GM19240 (cell line): ENCODE data around the gene MAN1C1.

Experiments used
- DNase-seq: peaks from one replicate; pipeline ENCODE4 v3.0.0; 2011; ENCODE audit warnings: low spot score; ENCODE audit not compliant: insufficient read length

The MAN1C1 gene

DNA sequence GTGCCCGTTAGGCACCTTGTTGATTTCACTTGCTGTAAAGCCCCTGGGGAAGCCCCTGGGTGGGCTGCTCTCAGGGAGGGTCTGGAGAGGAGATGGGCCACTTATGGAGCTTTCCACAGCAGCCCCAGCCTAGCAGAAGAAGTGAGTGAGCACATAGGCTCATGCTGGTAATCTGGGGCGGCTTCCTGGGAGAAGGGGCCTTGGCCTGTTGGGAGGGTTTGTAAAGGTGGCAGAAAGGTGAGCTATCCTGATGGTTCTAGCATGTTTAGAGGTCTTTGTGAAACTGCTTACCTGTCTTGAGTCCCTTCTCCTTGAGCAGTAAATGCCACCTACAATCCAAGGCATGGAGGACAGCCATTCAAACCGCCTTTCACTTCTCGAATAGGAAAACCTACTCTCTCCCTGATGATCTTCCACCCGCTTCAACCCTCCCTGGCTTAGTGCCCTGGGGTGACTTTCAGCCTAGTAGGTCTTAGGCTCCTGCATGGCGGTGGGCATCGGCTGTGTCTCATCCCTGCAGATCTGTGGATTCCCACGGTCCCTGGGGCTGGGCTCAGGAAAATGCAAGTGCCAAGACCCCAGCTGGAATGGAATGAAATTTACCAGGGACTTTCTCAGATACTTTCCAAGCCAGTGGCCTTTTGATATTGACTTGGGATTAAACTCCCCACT lies 95.8 kb downstream of the MAN1C1 start:
- no peak for DNase-seq

DNA sequence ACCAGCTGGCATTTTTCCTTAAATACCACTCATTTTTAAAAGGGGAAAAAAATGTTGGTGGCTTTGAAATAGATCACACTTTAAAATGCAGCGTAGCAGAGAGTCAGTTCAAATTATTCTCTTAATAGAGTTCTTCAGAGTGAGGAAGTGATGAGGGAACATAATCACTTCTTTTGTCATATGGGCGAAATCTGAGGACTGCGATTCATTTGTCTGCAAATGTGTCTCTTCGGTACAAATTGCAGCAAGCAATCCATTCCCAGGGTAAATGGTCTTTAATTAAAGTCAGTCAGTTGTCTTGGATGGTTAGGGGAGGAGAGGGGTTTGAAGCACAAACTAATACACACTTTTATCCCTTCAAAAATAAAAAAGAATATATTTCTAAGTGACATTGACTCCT lies 97.4 kb downstream of the MAN1C1 start:
- DNase-seq: no peak

- no peak for DNase-seq
Observed at GRCh38 chr1:25714372-25714931, 97.9 kb downstream of the MAN1C1 start.

- DNase-seq: no peak
Observed at GRCh38 chr1:25715888-25716287, 99.3 kb downstream of the MAN1C1 start.

DNA sequence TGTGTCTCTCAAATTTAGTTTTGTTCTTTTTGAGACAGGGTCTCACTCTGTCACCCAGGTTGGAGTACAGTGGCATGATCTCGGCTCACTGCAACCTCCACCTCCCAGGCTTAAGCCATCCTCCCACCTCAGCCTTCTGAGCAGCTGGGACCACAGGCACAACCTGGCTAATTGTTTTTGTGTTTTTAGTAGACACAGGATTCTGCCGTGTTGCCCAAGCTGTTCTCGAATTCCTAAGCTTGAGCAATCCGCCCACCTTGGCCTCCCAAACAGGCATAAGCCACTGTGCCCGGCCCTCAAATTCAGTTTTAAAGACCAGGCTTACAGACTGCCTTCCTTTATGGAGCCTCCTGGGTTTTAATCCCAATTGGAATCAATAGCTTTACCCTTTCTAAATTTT lies 99.7 kb downstream of the MAN1C1 start:
- DNase-seq: no peak

- DNase-seq: no peak
Observed at GRCh38 chr1:25718732-25719131, 102.1 kb downstream of the MAN1C1 start.

DNA sequence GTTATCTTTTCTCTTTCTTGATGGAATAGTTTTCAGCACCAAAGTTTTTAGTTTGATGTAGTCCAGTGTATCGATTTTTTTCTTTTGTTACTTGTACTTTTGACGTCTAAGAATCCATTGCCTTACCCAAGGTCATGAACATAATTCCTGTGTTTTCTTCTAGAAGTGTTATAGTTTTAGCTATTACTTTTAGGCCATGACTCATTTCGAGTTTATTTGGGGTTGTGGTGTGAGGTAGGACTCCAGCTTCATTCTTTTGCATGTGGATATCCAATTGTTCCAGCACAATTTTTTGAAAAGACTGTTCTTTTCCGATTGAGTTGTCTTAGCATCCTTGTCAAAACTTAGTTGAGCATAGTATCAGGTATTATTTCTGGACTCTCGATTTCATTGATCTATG lies 104.0 kb downstream of the MAN1C1 start:
- DNase-seq: no peak

DNA sequence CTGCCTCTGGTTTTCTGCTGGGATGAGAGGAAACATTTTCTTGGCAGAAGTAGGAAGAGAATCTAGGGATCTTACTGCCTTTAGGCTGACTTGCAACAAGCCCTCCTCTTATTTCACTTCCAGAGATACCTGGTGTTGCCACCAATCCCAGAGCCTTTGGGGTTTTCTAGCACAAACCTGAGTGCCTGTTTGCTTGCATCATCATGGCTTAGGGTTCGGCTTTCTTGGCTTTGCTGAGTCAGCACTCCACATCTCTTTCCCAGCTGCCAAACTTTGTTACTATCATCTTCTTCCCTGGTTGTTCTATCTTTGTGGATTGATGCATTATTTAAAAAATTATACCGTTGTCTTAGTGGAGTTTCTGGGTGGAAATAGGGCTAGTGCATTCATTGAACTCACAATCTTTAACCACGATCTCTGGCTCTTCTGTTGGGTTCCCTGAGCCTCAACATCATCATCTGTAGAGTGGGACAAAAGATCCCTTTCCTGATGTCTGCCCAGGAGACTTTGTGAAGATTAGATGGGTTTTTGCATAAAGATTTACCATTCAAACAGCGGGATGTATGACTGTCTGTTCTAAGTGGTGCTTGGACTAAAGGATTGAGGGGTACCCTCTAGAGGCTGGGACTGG lies 106.8 kb downstream of the MAN1C1 start:
- DNase-seq: no peak

GRCh38 chr1:25724201-25724600 lies 107.6 kb downstream of the MAN1C1 start:
- DNase-seq: no peak

- DNase-seq: no peak
Observed at GRCh38 chr1:25724966-25725365, 108.4 kb downstream of the MAN1C1 start.

GRCh38 chr1:25725482-25725881 lies 108.9 kb downstream of the MAN1C1 start:
- no peak for DNase-seq

DNA sequence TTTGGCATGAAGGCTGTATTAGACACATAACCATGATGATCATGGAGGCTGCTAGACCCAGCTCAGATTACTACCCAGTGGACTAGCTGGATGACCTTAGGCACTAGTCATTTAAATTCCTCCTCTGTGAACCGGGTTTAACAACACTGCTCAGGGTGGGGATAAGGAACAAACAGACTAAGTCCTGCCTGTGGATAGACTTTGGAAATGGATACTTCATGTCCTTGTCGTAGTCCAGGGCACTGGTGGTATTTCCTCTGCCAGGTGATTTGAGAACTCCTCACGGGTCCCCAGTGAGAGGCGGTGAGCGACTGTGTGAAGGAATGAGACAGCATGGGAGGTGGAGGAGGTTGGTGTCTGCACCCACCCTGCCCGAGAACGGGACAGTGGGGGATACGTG lies 110.5 kb downstream of the MAN1C1 start:
- no peak for DNase-seq

DNA sequence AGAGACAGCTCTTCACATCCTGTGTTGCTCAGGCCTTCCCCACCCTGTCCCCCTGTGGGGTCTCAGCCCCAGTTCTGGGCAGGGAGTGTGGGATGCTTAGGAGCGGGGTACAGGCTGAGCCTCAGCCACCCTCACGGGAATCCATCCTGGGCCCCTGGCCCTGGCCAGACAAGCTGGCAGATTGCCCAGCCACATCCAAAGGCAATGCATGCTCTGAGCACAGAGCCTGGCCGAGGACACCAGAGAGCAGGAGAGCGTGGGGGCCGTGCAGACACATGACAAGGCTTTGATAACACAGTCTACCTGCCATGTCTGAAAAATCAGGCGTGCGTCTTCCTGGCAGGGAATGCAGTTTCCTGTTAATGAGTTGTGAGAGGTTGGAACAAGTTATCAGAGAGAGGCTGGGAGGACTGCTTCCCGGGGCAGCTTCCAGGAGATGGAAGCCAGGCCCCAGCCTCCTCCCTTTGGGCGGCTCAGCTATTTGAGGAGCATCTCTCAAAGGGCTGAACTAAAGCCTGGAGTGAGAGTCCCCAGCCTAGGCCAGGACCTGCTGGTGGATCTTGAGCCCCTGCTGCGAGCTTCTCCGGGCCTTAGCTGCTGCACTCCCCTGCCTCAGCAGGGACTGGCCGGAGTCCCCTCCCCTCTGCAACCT lies 111.2 kb downstream of the MAN1C1 start:
- no peak for DNase-seq

DNA sequence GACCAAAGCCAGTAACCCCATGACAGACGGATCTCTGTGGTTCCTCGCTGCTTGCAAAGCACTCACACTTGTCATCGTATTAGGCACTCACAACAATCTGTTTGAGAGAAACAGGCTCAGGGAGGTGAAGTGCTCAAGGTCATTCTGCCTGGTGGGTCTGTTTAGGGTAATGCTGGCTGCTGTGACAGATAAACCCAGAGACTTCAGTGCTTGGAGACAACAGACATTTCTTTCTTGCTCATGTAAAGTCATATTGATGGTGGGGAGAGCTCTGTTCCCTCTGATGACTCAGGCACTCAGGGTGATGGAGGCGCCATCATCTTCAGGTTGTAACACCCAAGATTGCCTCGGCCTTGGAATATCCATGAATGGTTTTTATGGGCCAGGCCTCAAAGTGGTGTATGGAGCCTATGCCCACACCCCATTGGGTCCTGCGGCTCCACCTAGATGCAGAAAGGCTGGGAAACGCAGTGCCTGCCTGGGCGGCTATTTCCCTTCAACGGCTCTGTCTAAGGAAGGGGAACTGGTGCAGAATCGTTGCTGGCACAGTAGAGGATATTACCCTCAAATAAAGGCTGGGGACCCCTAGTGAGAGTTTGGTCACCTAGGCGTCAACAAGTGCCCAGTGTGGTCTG lies 111.8 kb downstream of the MAN1C1 start:
- DNase-seq: no peak

DNA sequence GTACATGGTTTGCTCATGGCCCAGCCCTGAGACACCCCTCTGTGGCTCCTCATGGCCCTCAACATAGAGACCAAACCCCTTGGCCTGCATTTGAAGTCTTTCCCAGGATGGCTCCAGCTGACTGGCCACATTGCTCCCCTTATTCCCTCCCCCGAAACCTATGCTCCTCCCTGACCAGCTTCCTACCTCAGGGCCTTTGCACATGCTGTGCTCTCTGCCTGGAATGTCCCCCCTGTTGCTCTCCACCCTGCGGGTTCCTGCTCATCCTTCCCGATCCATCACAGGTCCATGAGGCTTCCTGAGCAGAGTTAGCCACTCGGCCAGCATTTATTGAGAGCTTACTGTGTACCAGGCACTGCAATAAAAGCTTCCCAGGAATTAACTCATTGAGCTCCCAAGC lies 112.5 kb downstream of the MAN1C1 start:
- no peak for DNase-seq

DNA sequence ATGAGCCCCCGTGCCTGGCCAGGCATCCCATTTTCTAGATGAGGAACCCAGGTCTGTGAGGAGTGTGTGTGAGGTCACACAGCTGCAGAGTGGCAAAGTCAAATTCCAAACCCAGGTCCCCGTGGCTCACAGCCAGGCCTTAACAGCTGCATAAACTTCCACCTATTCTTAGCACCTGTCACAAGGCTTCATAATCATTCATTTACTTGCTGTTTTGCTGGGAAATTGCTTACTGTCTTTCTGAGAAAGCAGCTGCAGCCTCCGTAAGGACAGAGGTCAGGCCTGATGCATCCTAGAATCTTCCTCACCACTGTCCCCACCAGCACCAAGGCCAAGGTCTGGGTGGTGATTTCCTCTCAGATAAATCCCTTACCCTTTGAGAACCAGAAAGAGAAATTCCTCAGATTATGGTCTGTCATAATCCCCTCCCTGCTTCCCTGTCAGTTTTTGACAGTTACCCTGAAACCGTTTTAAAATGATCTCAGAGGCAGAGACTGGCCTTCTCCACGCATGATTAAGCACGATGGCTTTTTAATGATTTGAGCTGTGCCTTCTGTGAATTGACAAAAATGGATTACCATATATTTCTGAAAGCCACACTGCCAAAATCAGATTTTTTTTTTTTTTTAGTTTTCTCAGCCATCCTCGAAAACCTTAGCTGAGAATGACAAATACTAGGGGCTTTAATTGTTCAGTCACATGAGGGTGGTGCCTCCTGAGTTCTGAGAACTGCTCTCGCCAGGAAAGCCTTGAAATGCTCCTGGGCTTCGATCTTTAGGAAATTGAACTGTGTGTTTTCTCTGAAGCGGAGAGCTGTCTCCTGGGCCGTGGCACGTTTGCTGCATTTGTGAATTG lies 113.4 kb downstream of the MAN1C1 start:
- DNase-seq: no peak

DNA sequence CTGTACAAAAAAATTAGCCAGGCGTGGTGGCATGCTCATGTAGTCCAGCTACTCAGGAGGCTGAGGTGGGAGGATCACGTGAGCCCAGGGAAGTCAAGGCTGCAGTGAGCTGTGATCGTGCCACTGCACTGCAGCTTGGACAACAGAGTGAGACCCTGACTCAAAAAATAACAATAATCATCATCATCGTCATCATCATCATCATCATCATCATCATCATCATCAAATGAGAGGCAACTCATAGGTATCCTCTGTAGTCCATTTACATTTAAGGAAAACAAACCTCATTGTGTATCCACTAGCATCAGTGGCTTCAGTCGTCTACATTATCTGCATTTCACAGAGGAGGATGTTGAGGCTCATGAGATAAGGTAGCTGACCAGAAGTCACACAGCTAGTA lies 114.6 kb downstream of the MAN1C1 start:
- no peak for DNase-seq

DNA sequence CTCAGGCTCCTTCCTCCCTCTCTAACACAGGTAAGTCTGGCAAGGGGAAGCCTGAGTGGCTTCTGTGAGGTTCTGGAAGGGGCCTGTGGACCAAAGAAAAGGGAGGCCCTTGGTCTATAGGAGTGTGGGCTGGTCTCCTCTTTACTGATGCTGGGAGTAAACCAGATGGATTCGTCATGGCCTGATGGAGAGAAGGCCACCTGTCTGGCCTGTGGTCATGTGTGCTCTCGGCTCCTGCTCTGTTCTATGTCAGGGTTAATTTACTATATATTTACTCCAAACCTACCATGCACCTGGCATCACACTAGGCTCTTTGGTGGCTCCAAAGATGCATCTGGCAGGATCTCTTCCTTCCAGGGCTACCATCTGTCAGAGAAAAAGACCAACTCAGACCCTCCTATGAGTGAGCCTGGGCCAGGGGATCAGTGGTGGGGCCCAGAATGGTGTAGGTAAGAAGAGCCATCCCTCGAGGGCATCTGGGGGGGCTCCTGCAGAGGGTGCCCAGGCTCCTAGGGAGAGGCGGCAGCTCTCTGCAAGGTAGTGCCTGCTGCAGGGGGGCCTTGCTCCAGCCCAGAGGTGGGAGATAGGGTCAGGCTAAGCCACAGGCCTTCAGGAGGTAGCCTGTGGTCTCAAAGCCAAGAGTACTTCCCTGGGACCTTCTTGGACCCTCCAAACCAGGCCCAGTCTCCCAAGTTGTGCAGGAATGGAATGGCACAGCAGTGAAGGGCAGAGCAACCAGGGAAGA lies 115.2 kb downstream of the MAN1C1 start:
- DNase-seq: no peak

DNA sequence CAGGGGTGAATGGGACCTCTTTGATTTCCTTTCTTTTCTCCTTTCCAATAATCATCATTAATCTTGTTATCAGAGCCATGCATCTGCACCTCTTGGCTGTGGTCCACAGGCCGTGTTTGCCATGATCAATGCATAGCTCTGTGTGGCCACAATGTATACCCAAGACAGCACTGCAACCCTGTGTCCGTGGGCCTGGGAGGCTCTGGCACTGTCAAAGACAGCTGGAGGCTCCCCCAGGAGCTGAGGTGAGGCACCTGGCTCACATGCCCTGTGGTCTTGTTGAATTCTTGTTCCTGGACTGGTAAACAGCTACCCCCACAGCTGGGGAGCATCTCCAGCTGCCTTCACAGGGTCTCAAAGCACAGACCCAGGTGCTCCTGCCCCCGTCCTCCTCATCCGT lies 116.2 kb downstream of the MAN1C1 start:
- no peak for DNase-seq

DNA sequence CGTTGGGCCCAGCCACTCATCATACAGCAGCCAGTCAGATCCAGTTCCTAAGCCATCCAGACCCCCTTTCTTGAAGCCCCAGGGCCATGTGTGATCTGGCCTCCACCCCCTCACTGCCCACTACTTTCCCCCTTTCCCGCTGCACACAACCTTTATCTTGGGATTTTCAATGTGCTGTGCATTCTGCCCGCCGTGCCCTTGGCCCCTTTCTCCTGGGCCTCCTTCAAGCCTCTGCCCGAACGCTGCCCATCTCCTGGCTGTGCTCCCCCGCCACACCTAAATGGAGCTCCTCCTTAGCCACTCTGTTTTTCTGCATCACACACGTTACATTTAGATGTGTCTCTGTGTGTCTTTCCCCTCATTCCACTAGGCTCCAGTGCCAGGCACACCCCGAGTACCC lies 116.7 kb downstream of the MAN1C1 start:
- no peak for DNase-seq
